Measurements from ENCODE around the gene UBE2G1. TPM values are rescaled to one million over a fixed set of nuclear protein-coding genes. Genes with fewer than 3 reads are reported as not detected.

The UBE2G1 gene
- total RNA-seq, 3 donors from 2014 or later (not counting 1 experiment from before 2014, with no cell fraction given) = 58.2 to 76.4 (median 64.7) TPM

DNA sequence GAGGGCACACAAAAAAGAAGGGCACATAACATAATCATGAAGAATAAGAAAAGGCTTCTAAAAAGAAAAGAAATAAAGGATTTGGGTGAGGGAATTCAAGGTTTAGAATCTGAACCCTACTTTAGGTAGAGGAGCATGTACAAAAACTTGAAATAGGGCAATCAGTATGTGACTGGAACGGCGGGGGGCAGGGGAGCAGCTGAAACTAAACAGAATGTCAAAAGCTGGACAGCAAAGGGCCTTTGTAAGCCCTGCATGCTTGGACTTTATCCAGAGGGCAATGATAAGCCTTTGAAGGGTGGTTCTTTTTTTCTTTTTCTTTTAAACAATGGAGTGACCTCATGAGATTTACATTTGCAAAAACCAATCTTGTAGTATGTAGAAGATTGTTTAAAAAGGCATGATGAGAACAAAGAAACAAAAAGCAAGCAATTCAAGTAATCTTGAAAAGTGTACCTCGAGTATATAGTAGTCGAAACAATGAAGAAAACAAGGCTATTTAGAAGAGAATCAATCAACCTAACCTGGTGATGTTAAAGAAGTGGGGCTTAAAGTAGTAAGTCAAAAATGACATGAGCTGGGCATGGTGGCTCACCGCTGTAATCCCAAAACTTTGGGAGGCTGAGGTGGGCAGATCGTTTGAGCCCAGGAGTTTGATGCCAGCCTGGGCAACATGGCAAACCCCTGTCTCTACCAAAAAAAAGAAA lies 56.0 kb downstream of the UBE2G1 start:
- Histone ChIP-seq H3K27ac (ENCODE audit: low read length) (no peak overlapping the region), H3K9me3 (ENCODE audit: control insufficient read depth, insufficient read depth, low read length) (no peaks in the 10 kb centered on the region), H3K36me3 (ENCODE audit: control insufficient read depth, insufficient read depth, low read length) (peaks cover 7% of the 10 kb centered on the region), H3K4me3 (ENCODE audit: low read length) (no peak overlapping the region), H3K27me3 (ENCODE audit: control insufficient read depth, insufficient read depth, low read length) (no peaks in the 10 kb centered on the region), H3K4me1 (ENCODE audit: control insufficient read depth, insufficient read depth, low read length) (peaks cover 4% of the 10 kb centered on the region)
- TF ChIP-seq, protein P1, sequence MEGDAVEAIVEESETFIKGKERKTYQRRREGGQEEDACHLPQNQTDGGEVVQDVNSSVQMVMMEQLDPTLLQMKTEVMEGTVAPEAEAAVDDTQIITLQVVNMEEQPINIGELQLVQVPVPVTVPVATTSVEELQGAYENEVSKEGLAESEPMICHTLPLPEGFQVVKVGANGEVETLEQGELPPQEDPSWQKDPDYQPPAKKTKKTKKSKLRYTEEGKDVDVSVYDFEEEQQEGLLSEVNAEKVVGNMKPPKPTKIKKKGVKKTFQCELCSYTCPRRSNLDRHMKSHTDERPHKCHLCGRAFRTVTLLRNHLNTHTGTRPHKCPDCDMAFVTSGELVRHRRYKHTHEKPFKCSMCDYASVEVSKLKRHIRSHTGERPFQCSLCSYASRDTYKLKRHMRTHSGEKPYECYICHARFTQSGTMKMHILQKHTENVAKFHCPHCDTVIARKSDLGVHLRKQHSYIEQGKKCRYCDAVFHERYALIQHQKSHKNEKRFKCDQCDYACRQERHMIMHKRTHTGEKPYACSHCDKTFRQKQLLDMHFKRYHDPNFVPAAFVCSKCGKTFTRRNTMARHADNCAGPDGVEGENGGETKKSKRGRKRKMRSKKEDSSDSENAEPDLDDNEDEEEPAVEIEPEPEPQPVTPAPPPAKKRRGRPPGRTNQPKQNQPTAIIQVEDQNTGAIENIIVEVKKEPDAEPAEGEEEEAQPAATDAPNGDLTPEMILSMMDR (IDR thresholded peaks at IDR 0.05) = no peak
- DNase-seq = no peak
- peaks cover 62 to 72% of the 10 kb centered on the region in 2 donors for H3K4me1 Mint-ChIP-seq
- H3K27ac Mint-ChIP-seq = peak overlapping the region in 1 of 2 donors; percentile 29
- H3K36me3 Mint-ChIP-seq = no peaks in the 10 kb centered on the region
- no peaks in the 10 kb centered on the region for H3K27me3 Mint-ChIP-seq (ENCODE audit: low read depth in 2 of 2)
- H3K4me3 Mint-ChIP-seq = peak overlapping the region; percentile 14
- 94% methylated on average over 6 of the region's 6 CpGs for WGBS (ENCODE audit: insufficient coverage)
- no peaks in the 10 kb centered on the region for H3K9me3 Mint-ChIP-seq
- no peak for ATAC-seq
- intact Hi-C loops (cut with micrococcal nuclease) = no loop called here

DNA sequence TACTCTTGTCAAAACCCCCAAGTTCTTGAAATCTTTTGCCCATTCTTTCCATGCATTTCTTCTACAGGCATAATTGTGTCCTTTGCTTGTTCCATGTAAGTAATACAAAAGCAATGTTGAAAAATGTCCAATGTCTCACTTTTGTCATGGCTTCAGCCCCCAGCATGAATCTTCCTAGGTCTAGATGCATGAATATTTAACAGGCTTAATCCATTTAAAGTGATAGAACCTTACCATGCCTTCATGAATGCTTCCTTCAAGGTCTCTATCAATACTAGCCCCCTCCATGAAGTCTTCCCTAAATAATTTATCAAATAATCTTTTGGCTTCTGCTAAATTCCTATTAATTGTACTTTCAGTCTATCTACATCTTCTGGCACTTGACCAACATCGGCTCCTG lies 56.6 kb downstream of the UBE2G1 start:
- H3K4me3 ChIP-seq (ENCODE audit: low read length) = no peak overlapping the region
- H3K9me3 ChIP-seq (ENCODE audit: control insufficient read depth, insufficient read depth, low read length) = no peaks in the 10 kb centered on the region
- no peaks in the 10 kb centered on the region for H3K27me3 ChIP-seq (ENCODE audit: control insufficient read depth, insufficient read depth, low read length)
- no peaks in the 10 kb centered on the region for H3K36me3 Mint-ChIP-seq
- no peaks in the 10 kb centered on the region for H3K9me3 Mint-ChIP-seq
- no peak overlapping the region for H3K27ac ChIP-seq (ENCODE audit: low read length)
- H3K4me1 ChIP-seq (ENCODE audit: control insufficient read depth, insufficient read depth, low read length) = peaks cover 4% of the 10 kb centered on the region
- H3K27me3 Mint-ChIP-seq (ENCODE audit: low read depth in 2 of 2) = no peaks in the 10 kb centered on the region
- peaks cover 9% of the 10 kb centered on the region for H3K36me3 ChIP-seq (ENCODE audit: control insufficient read depth, insufficient read depth, low read length)
- peak overlapping the region; percentile 14 for H3K4me3 Mint-ChIP-seq
- DNase-seq = no peak
- H3K27ac Mint-ChIP-seq = peak overlapping the region in 1 of 2 donors; percentile 29
- H3K4me1 Mint-ChIP-seq = peaks cover 65 to 69% of the 10 kb centered on the region in 2 donors
- 100% methylated on average over 1 of the region's 1 CpG for WGBS (ENCODE audit: insufficient coverage)
- TF ChIP-seq, protein P1 (IDR thresholded peaks at IDR 0.05) = no peak
- ATAC-seq = no peak
- intact Hi-C loops (cut with micrococcal nuclease) = no loop called here

DNA sequence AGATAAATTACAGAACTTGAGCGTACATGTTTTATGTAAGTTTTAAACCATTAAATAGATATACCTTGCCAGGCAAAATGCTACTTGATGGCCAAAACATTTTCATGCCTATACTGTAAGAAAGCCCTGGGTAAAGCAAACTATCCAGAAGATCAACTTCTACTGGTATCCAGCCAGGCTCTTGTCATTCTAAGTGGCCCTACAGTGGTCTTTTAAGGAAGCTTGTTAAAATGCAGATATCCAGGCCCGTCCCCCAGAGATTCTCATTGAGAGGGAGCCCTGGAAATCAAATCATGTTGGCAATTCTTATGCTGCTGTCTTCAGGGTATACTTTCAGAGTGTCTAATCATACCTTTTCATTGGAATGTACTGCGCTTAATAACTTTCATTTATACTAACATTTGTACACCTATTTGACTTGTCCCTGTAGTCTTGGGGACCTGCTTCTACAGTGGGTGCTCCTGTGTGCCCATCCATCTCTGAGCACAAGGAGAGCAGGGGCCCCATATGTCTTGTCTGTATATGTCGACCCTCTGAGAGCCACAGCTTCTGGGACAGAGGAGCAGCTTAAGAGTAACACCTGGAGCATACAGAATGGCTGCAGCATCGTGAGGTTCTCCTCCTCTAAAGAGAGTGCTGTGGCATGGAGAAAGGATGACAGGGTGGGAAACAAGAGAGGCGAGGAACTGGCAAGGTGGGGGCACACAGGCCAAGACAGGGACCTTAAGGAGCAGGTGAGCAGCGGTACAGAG lies 59.1 kb downstream of the UBE2G1 start:
- H3K9me3 ChIP-seq (ENCODE audit: control insufficient read depth, insufficient read depth, low read length) = no peaks in the 10 kb centered on the region
- no peak overlapping the region for H3K4me3 Mint-ChIP-seq

More for the DNA sequence above, 59.1 kb downstream of the UBE2G1 start:
- no peaks in the 10 kb centered on the region for H3K9me3 Mint-ChIP-seq
- peaks cover 9% of the 10 kb centered on the region for H3K36me3 ChIP-seq (ENCODE audit: control insufficient read depth, insufficient read depth, low read length)
- TF ChIP-seq, protein P1 (IDR thresholded peaks at IDR 0.05) = no peak
- H3K27me3 Mint-ChIP-seq (ENCODE audit: low read depth in 2 of 2) = no peaks in the 10 kb centered on the region
- intact Hi-C loops (cut with micrococcal nuclease) = no loop called here
- peaks cover 41 to 43% of the 10 kb centered on the region in 2 donors for H3K4me1 Mint-ChIP-seq
- peak overlapping the region in 1 of 2 donors; percentile 69 for H3K27ac Mint-ChIP-seq
- ATAC-seq (no peak), DNase-seq (no peak)
- H3K4me3 ChIP-seq (ENCODE audit: low read length) = no peak overlapping the region
- H3K27ac ChIP-seq (ENCODE audit: low read length) = no peak overlapping the region
- WGBS (ENCODE audit: insufficient coverage) = 97% methylated on average over 7 of the region's 7 CpGs
- H3K36me3 Mint-ChIP-seq = no peaks in the 10 kb centered on the region
- no peaks in the 10 kb centered on the region for H3K27me3 ChIP-seq (ENCODE audit: control insufficient read depth, insufficient read depth, low read length)
- H3K4me1 ChIP-seq (ENCODE audit: control insufficient read depth, insufficient read depth, low read length) = peaks cover 4% of the 10 kb centered on the region

Measured in natural killer cell (primary cell).